ENCODE results near the gene GET4.

- TF ChIP-seq GATA3 (IDR thresholded peaks at IDR 0.05; ENCODE audit: low read depth, low read length) (no peak), GATA2 (IDR thresholded peaks at IDR 0.05; ENCODE audit: low read depth, low read length) (no peak)
These were observed 42.6 kb upstream of the GET4 start for GRCh38 chr7:833601-834258.

Data from SH-SY5Y (cell line).